CD14-positive monocyte (primary cell): ENCODE measurements around the gene SPSB3. TPM values are rescaled to one million over a fixed set of nuclear protein-coding genes. Genes with fewer than 3 reads are reported as not detected.
A peak's percentile ranks its signal among the peaks of the same experiment; 100 is the strongest.

Source experiments
- DNase-seq, 3 donors: peaks; one replicate each; pipeline ENCODE4 v3.0.0-alpha.2; 2011 to 2022
- H2AFZ ChIP-seq: 2 replicates; pipeline ENCODE4 v1.6.0; 2012; ENCODE audit warnings: mild to moderate bottlenecking, low read depth, low read length, inconsistent platforms; ENCODE audit not compliant: insufficient read depth, poor library complexity, severe bottlenecking
- H3K27ac ChIP-seq, 2 donors: 1 replicate in 1 of 2; 2 replicates in 1 of 2; pipeline ENCODE4 v1.5.1; 2012 to 2013; ENCODE audit warnings: low read length in 2 of 2, control low read depth in 1 of 2, inconsistent platforms in 1 of 2, low read depth in 1 of 2, mild to moderate bottlenecking in 1 of 2
- H3K27me3 ChIP-seq, 2 donors: one replicate each; pipeline versions ENCODE4 v1.6.0 to v1.6.1; 2011 to 2013; ENCODE audit warnings: low read length in 2 of 2; ENCODE audit not compliant: control insufficient read depth in 2 of 2, insufficient read depth in 2 of 2
- H3K36me3 ChIP-seq, 2 donors: replicated peaks in 1 of 2; 1 replicate in 1 of 2; 2 replicates in 1 of 2; pipeline versions ENCODE4 v1.5.1 to v1.6.1; 2012 to 2013; ENCODE audit warnings: low read length in 2 of 2, control low read depth in 1 of 2, inconsistent platforms in 1 of 2, mild to moderate bottlenecking in 1 of 2; ENCODE audit not compliant: insufficient read depth in 2 of 2, control insufficient read depth in 1 of 2
- H3K4me1 ChIP-seq, 2 donors: 1 replicate in 1 of 2; 2 replicates in 1 of 2; pipeline versions ENCODE4 v1.5.1 to v1.6.1; 2012 to 2013; ENCODE audit warnings: low read length in 2 of 2, control low read depth in 1 of 2, inconsistent platforms in 1 of 2, mild to moderate bottlenecking in 1 of 2, moderate library complexity in 1 of 2; ENCODE audit not compliant: insufficient read depth in 2 of 2, control insufficient read depth in 1 of 2
- H3K4me2 ChIP-seq: replicated peaks from 2 replicates; pipeline ENCODE3; 2012; ENCODE audit warnings: low read length, moderate library complexity, mild to moderate bottlenecking; ENCODE audit not compliant: poor library complexity, severe bottlenecking; ENCODE audit errors: extremely low read depth
- H3K4me3 ChIP-seq, 3 experiments: fragments of 200-600 bp in 1 of 3; sonication (generic) in 1 of 3; replicated peaks in 1 of 3; 1 replicate in 2 of 3; 2 replicates in 1 of 3; pipeline ENCODE4 v1.5.1; 2011 to 2013; ENCODE audit warnings: low read length in 3 of 3, mild to moderate bottlenecking in 3 of 3, control low read depth in 2 of 3, low read depth in 2 of 3, inconsistent platforms in 1 of 3, moderate library complexity in 1 of 3
- H3K79me2 ChIP-seq: 2 replicates; pipeline ENCODE4 v1.6.0; 2012; ENCODE audit warnings: mild to moderate bottlenecking, control low read depth, inconsistent platforms, low read length, moderate library complexity; ENCODE audit not compliant: insufficient read depth
- H3K9ac ChIP-seq: 2 replicates; pipeline ENCODE4 v1.6.0; 2017; ENCODE audit warnings: low read length, mild to moderate bottlenecking; ENCODE audit not compliant: insufficient read depth, poor library complexity, severe bottlenecking
- H3K9me3 ChIP-seq, 2 donors: replicated peaks in 1 of 2; 1 replicate in 1 of 2; 2 replicates in 1 of 2; pipeline versions ENCODE4 v1.5.1 to v1.6.1; 2012 to 2013; ENCODE audit warnings: low read length in 2 of 2, control low read depth in 1 of 2; ENCODE audit not compliant: control insufficient read depth in 1 of 2, insufficient read depth in 1 of 2
- H4K20me1 ChIP-seq: 2 replicates; pipeline ENCODE4 v1.6.0; 2012; ENCODE audit warnings: mild to moderate bottlenecking, low read length, control low read depth, moderate library complexity; ENCODE audit not compliant: insufficient read depth
- H3K27ac Mint-ChIP-seq, 7 donors: one replicate each; pipeline ENCODE4 v1.8.0; 2020; ENCODE audit warnings: mild to moderate bottlenecking in 7 of 7, mixed read lengths in 7 of 7, moderate library complexity in 6 of 7, inconsistent platforms in 2 of 7
- H3K27me3 Mint-ChIP-seq, 3 donors: one replicate each; pipeline ENCODE4 v1.8.0; 2021 to 2022; ENCODE audit warnings: low read depth in 3 of 3, mild to moderate bottlenecking in 3 of 3, mixed read lengths in 3 of 3, moderate library complexity in 3 of 3, inconsistent platforms in 1 of 3
- H3K36me3 Mint-ChIP-seq, 2 donors: one replicate each; pipeline ENCODE4 v1.8.0; 2020; ENCODE audit warnings: mixed read lengths in 2 of 2, inconsistent platforms in 1 of 2, mild to moderate bottlenecking in 1 of 2
- H3K4me1 Mint-ChIP-seq: one replicate; pipeline ENCODE4 v1.8.0; 2020; ENCODE audit warnings: mild to moderate bottlenecking, mixed read lengths
- H3K4me3 Mint-ChIP-seq, 2 donors: one replicate each; pipeline ENCODE4 v1.8.0; 2020; ENCODE audit warnings: mild to moderate bottlenecking in 2 of 2, mixed read lengths in 2 of 2, moderate library complexity in 1 of 2
- H3K9me3 Mint-ChIP-seq, 7 donors: one replicate each; pipeline ENCODE4 v1.8.0; 2020 to 2022; ENCODE audit warnings: mixed read lengths in 7 of 7, mild to moderate bottlenecking in 6 of 7, moderate library complexity in 6 of 7, inconsistent platforms in 2 of 7
- WGBS: methylation state at CpG from one replicate; pipeline ENCODE4 v1.1.5; 2013; ENCODE audit warnings: missing lambda C conversion rate; ENCODE audit not compliant: insufficient coverage; 5-methylcytosine and 5-hydroxymethylcytosine counted together
- intact Hi-C, 2 donors: fragments of 100-400 bp; cut with micrococcal nuclease; formaldehyde crosslinking; loops; one replicate each; pipeline versions ENCODE4 v1.15.0 to v1.15.1; 2023
- polyA plus RNA-seq, 3 donors: library from polyadenylated mRNA; depleted of rRNA in 1 of 3; unstranded in 2 of 3; stranded (reverse) in 1 of 3; fragments of 300-500 nt in 2 of 3; fragments of >200 nt in 1 of 3; fragmentation: Illumina TruSeq in 2 of 3; gene quantifications; 1 replicate in 2 of 3; 2 replicates in 1 of 3; pipeline ENCODE4 v1.2.3, GENCODE V29; 2012 to 2021
- TF ChIP-seq, protein P1 (sequence below): fragments of 200-600 bp; IDR thresholded peaks from one replicate; pipeline ENCODE4 v1.8.0; 2022; ENCODE audit warnings: antibody characterized with exemption, mild to moderate bottlenecking

SPSB3 gene
- polyA plus RNA-seq, 3 donors, result 36.8 to 151 (median 40.2) TPM

DNA sequence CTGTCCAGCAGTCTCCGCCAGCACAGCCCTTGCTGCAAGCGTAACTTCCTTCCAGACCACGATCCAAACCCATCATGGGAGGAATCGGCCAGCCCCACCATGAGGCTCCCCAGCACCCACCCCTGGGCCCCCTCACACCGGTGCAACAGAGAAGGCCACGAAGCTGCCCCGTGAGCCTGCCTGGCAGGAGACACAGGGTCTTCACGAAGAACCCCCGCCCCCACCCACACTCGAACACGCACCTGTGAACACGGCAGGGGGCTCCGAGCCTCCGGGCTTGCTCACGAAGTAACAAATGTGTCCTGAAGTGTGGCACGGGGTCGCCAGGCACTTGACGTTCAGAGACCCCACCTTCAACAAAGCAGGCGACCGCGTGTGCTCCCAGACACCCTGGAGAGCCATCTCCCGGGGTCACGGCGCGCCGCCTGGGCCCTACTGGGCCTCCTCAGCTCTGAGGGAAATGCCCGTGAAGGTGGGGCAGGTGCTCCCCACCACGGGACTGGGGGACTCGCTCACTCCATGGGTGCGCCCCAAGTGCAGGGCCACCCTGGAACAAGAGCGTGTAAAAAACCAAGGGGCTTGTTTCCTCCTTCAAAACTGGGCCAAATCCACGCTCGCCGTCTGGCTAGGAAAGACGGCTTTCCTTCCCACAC lies 36.6 kb upstream of the SPSB3 start:
- Histone ChIP-seq H4K20me1 (peaks cover 52% of the 10 kb centered on the region), H3K36me3 (peaks cover 72 to 87% of the 10 kb centered on the region in 2 donors), H3K4me1 (no peaks in the 10 kb centered on the region), H3K27ac (no peak overlapping the region), H2AFZ (no peak overlapping the region), H3K4me3 (no peak overlapping the region), H3K79me2 (peaks cover 15% of the 10 kb centered on the region), H3K27me3 (no peaks in the 10 kb centered on the region), H3K9me3 (no peaks in the 10 kb centered on the region), H3K4me2 (no peak overlapping the region), H3K9ac (no peak overlapping the region)
- 98% methylated on average over 33 of the region's 35 CpGs for WGBS
- H3K9me3 Mint-ChIP-seq, result no peaks in the 10 kb centered on the region
- DNase-seq, result no peak
- no peaks in the 10 kb centered on the region for H3K4me1 Mint-ChIP-seq
- intact Hi-C loops, result no loop called here
- no peaks in the 10 kb centered on the region for H3K27me3 Mint-ChIP-seq
- peak overlapping the region in 1 of 7 donors; percentile 57 for H3K27ac Mint-ChIP-seq
- H3K4me3 Mint-ChIP-seq, result no peak overlapping the region
- TF ChIP-seq, protein P1, sequence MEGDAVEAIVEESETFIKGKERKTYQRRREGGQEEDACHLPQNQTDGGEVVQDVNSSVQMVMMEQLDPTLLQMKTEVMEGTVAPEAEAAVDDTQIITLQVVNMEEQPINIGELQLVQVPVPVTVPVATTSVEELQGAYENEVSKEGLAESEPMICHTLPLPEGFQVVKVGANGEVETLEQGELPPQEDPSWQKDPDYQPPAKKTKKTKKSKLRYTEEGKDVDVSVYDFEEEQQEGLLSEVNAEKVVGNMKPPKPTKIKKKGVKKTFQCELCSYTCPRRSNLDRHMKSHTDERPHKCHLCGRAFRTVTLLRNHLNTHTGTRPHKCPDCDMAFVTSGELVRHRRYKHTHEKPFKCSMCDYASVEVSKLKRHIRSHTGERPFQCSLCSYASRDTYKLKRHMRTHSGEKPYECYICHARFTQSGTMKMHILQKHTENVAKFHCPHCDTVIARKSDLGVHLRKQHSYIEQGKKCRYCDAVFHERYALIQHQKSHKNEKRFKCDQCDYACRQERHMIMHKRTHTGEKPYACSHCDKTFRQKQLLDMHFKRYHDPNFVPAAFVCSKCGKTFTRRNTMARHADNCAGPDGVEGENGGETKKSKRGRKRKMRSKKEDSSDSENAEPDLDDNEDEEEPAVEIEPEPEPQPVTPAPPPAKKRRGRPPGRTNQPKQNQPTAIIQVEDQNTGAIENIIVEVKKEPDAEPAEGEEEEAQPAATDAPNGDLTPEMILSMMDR, result no peak
- H3K36me3 Mint-ChIP-seq, result peaks cover 47 to 85% of the 10 kb centered on the region in 2 donors

DNA sequence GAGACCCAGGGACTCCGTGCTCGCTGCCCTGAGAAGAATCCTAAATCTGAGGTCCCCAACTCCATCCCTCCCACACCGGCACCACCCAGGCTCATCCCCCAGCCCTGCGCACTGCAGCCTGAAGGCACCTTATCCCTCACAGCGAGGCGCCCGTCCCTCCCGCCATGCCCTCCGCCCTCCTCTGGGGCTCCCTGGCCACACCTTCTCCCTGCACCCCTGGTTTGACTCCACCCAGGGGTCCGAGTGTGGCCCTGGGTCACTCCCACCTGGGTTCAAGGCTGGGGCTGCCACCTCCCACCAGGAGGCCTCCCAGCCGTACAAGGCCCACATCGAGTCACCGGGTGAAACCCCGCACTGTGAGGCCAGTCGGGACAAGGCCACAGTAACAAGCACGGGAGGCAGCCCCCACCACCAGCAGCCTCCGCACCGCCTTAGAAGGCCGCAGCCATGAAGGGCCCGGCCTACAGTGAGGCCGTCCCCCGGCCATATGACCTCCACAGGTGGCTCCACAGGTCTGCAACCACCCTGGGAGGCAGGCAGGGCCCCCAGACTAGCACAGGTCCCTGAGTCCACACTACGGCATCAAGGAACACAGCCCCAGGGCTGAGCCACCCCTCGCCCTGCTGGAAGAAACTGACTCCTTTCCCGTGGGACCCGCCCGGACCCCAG lies 36.0 kb upstream of the SPSB3 start:
- no peak overlapping the region for H3K27ac ChIP-seq
- no peaks in the 10 kb centered on the region for H3K27me3 ChIP-seq
- H3K79me2 ChIP-seq, result peaks cover 11% of the 10 kb centered on the region
- no peaks in the 10 kb centered on the region for H3K4me1 Mint-ChIP-seq
- H3K9me3 Mint-ChIP-seq, result no peaks in the 10 kb centered on the region
- no peak overlapping the region for H3K27ac Mint-ChIP-seq
- H3K36me3 Mint-ChIP-seq, result peaks cover 54 to 92% of the 10 kb centered on the region in 2 donors
- peaks cover 79 to 93% of the 10 kb centered on the region in 2 donors for H3K36me3 ChIP-seq
- H3K4me3 ChIP-seq, result no peak overlapping the region
- WGBS, result 98% methylated on average over 27 of the region's 27 CpGs
- no peak for DNase-seq
- H3K9me3 ChIP-seq, result no peaks in the 10 kb centered on the region
- TF ChIP-seq, protein P1, result no peak
- no peak overlapping the region for H2AFZ ChIP-seq
- no peak overlapping the region for H3K4me3 Mint-ChIP-seq
- no peaks in the 10 kb centered on the region for H3K4me1 ChIP-seq
- H3K9ac ChIP-seq, result no peak overlapping the region
- no peaks in the 10 kb centered on the region for H3K27me3 Mint-ChIP-seq
- peaks cover 54% of the 10 kb centered on the region for H4K20me1 ChIP-seq
- no peak overlapping the region for H3K4me2 ChIP-seq
- intact Hi-C loops, result no loop called here
